GM19099 (cell line): Measurements from ENCODE around the gene WBP1.

Experiments used
- POLR2A ChIP-seq: IDR thresholded peaks from 3 replicates; pipeline ENCODE4 v1.6.1; 2011; ENCODE audit warnings: low read depth; ENCODE audit not compliant: insufficient read length; ENCODE audit errors: extremely low read depth

Gene WBP1

DNA sequence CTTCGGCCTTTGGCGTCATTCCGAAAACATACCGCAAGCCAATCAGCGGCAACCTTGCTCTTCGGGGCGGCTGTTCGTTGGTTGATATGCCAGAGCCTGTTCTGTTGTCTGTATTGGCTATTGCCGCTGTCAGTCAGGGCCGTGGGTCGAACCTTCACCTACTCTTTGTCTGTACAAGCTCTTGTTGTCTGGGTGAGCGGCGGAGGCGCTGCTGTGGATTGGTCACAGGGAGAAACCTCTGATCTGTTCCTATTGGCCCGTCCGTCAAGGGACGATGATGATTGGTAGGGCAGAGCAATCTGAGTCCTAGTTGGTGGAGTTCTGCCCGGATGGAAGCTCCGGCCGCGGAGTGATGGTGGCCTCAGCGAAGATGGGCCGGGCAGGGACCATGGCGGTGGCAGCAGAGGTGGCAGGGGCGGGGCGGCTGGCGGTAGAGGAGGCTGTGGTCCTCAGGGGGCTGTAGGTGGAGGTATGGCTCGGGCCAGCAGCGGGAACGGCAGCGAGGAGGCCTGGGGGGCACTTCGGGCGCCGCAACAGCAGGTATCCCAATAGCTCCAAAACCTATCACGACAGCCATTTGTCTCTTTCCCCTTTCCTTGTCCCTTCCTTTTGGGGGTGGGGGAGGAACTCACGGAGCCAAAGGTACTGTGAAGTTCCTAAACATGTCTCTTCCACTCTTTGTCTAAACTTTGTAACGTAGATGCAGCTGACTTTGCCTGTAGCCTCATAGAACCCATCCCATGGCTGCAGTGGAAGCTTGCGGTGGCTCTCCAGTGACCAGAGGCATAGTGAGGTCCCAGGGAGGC lies at the start of gene WBP1:
Gene WBP1 (plus strand): TSS at position 307 of the 806 bp plus-strand sequence. CDS start 165 bp downstream, at position 472.
- TF ChIP-seq POLR2A, result peak; percentile 43

- no peak for TF ChIP-seq POLR2A
Measured at GRCh38 chr2:74413001-74413698, 45.1 kb upstream of the WBP1 start.

DNA sequence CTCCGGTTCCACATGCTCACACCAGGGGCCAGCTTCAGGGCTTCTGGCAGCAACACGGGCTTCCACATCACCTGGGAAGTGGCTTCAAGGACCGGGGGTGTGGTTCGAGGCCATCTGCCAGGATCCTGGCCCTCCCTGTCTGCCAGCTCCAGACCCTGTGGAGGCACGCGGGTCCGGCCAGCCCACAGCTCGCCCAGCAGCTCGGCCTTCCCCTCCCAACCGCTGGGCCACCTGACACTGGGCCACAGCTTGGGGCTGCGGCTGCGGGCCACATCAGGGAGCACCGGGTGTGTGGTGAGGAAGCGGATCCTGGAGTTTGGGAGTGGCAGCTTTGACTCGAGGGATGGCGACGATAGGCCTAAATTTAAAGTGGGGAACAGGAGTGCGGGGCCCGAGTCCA lies 43.8 kb upstream of the WBP1 start:
- TF ChIP-seq POLR2A, result no peak

DNA sequence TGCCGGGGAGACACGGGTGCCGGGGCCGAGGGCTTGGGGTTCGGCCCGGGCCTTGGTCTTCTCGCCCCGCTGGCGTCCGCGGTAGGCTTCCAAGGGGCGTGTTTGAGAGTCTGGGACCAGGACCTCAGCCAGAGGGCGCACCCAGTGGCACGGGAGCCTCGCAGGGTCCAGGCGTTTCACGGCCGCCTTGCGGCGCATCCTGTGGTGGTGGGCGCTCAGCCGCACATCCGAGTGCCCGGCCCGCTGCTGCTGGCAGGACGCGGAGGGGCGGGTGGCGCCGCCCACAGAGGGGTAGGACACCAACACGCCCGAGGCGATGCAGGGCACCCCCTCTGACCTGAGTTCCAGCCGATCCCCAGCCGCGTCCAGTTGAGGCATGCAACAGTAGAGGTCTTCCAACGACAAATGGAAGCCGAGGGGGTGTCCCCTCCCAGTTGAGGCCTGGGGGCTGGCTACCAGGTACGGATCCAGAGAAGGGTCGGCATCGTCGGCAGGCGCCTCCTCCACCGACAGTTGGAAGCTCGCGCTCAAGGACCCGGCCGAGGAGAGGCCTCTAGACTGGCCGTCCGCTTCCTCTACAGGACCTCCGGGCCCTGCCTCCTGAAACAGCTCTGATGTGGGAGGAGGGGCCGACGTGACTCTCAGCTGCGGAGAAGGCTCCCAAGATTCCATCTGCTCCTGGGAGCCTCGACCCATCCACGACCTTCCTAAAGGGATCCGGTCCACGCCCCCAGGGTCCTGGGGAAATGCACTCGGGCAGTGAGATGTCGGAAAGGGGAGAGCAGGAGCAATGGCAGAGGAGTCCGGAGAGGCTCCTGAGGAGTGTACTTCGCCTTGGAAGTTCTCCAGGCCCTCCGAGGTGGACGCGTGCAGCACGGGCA lies 43.1 kb upstream of the WBP1 start:
- TF ChIP-seq POLR2A, result no peak

GRCh38 chr2:74415762-74416395 lies 42.4 kb upstream of the WBP1 start:
- no peak for TF ChIP-seq POLR2A

- no peak for TF ChIP-seq POLR2A
Measured at GRCh38 chr2:74416778-74417177, 41.5 kb upstream of the WBP1 start.

DNA sequence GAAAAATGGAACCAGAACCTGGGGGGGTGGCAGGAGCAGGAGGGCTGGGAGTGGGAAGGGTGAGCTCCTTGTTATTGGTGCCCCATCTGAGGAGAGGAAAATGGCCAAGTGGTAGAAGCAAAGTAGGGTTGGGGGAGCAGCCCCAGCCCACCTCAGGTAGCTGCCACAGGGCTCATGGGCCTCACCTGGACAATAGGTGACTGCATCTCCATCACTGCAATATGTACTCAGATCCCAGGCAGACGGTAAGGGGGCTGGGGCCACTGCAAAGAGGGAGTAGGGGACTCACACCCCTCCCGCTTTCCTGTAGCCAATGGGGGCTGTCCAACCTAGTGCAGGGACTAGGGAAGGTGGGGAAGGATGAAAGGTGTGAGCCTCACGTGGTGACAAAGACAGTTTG lies 41.0 kb upstream of the WBP1 start:
- TF ChIP-seq POLR2A, result no peak

- TF ChIP-seq POLR2A, result no peak
Measured at GRCh38 chr2:74417763-74418162, 40.5 kb upstream of the WBP1 start.

DNA sequence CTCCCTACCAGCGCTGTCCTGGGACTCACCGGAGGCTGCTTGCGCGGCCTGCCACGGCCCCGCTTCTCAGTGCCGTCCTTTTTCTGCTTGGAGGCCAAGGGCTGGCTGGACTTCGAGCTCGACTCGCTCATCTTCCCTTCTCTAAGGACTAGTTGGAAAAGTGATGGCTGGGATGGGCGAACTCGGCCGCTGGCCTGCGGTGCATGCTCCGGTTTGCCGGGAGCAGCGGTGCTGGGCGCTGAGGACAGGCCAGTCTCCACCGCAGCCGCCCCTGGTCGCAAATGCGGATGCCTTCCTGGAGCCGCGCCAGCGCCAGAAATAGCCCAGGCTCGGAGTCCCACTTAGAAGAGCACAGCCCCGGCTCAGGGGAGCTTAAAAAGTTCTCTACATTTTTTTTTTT lies 39.9 kb upstream of the WBP1 start:
- TF ChIP-seq POLR2A, result no peak

- TF ChIP-seq POLR2A, result no peak
Measured at GRCh38 chr2:74419345-74419744, 38.9 kb upstream of the WBP1 start.

- no peak for TF ChIP-seq POLR2A
Measured at GRCh38 chr2:74420006-74420405, 38.2 kb upstream of the WBP1 start.

- peak; percentile 86 for TF ChIP-seq POLR2A
Measured at GRCh38 chr2:74421221-74421870, 36.9 kb upstream of the WBP1 start, which contains the start of the genes C2orf81 and WDR54. C2orf81 (minus strand) TSS chr2:74421619; CDS start chr2:74421560, 59 bp downstream. WDR54 (plus strand) TSS chr2:74421730; CDS start chr2:74422154, 424 bp downstream.

- TF ChIP-seq POLR2A, result no peak
Measured at GRCh38 chr2:74423231-74424095, 34.8 kb upstream of the WBP1 start.
